DMS 273 treated with DMSO at 0.1 percent for 48 hours (cell line): ENCODE measurements around the gene CDK6.

Experiments used
- DNase-seq: peaks from one replicate; lab custom pipeline; 2025; lab: John Stamatoyannopoulos, UW

The CDK6 gene

DNA sequence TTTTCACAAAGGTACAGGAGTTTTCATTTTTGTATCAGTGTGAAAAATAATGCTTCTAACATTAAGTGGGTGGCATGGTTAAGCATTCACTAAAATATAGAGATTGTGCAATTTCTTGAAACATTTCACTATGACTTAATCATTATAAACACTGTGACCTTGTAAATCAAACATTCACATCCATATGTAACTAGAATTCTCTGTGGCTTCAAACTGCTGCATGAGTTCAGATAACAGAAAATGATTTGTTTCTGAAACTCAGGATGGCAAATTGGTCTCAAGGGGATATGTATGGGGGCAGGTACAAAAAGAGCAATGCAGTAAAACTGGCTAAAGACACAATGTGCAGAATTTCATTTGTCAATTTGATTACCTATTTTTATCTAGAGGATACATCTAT, 250.0 kb downstream of the CDK6 start:
- DNase-seq, result no peak

DNA sequence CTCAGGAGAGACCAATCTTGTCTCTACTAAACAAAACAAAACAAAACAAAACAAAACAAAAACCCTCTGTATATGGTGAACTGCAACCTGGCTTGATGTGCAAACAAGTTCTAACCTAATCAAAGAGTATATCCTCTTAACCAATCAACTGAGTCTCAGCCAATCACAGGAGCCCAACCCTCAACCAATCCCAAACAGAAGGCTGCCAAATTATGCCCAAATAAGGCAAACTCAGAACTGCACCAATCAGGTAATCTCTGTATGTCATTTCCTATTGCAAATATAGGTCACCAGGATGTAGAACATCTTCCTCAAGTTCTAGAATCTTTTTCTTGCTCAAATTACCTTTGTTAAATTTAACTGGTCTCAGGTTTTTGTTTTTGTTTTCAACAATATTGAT, 251.4 kb downstream of the CDK6 start:
- DNase-seq, result no peak

DNA sequence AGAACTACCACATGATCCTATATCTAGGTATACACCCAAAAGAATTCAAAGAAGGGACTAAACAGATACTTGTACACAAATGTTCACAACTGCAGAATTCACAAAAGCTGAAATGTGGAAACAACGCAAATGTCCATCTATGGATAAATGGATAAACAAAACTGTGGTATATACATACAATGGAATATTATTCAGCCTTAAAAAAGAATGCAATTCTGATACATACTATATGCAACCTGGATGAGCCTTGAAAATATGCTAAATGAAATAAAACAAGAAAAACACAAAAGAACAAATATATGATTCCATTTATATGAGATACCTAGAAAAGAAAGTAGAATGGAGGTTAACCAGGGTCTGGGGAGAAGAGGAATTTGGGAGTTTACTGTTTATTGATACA, 253.4 kb downstream of the CDK6 start:
- no peak for DNase-seq

DNA sequence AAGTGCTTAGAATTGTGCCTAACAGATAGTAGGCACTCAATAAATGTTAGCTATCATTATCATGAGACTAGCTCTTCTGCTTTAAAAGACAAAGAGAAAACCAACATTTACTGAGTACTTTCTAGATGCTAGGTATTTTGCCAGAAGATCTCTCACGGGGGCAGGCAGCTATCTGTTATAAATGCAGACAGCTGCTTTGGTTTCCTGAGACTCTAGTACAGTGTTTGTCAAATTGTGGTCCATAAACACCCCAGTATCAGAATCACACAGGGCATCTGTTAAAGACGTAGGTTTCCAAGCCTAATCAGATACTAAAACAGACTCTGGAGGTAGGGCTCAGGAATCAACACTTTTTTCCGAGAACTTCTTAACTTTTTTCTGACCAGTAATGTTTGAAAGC, 260.1 kb downstream of the CDK6 start:
- DNase-seq, result no peak

DNA sequence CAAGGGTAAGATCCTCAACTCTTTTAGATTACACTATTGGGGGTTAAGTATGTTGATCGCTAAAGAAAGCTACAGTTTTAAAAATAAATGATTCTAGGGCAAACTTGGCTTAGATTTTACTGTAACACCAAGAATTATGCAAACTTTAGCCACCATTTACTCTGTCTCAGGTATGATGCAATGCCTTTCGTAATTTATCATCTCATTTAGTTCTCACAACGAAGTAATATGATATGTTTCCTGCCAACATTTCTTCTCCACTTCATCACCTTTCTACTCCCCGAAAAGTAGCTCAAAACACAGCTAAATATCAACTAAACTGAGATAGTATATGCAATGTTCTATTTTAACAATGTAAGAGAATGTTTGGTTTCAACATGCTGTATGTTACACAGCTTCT, 267.2 kb downstream of the CDK6 start:
- DNase-seq, result no peak

DNA sequence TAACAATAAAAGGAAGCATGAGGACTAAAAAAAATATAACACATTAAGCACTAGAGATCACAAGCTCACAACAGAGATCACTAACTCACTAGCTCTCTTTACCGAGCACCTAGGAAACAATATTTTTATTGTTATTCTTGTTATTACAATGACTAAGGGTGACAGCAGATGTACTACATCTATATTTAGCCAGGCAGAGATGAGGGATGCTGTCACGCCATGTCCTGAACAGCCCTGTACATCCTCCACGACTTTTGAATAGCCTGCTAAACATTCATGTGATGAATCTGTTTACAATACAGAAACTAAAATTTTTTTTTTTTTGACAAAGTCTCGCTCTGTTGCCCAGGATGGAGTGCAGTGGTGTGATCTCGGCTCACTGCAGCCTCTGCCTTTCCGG, 268.9 kb downstream of the CDK6 start:
- no peak for DNase-seq

DNA sequence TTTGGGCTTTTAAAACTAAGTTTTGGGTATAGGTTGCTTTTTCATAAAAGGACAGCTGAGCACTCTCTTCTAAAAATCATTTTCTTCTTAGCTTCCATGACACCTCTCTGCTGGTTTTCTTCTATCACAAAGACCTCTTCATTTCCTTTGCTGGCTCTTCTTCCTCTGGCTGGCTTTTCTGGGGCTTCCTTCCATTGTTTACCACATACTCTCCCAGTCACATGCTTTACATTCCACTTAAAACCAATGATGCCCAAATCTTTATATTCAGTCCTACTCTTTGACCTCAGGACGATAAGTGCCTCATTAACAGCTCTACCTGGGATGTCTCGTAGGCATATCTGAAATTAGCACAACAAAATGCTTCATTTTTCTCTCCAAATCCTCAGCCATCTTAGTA, 273.0 kb downstream of the CDK6 start:
- DNase-seq, result no peak

DNA sequence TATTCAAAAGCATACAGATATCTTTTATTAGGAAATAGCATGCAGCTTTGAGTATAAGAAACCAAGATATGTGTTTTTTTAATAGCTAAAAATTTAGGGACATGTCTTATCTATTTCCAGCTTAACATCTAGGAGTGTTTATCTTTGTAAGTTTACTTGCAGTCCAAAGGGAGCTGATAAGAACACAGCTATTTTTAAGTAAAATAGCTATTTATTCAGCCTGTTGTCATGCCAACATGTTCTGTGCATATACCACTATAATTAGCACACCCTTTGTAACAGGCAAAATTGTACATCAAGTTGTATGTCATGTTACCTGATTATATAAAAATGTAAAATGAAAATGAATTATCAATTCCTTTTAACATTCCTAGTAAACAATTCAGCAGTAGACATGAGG, 275.8 kb downstream of the CDK6 start:
- no peak for DNase-seq

DNA sequence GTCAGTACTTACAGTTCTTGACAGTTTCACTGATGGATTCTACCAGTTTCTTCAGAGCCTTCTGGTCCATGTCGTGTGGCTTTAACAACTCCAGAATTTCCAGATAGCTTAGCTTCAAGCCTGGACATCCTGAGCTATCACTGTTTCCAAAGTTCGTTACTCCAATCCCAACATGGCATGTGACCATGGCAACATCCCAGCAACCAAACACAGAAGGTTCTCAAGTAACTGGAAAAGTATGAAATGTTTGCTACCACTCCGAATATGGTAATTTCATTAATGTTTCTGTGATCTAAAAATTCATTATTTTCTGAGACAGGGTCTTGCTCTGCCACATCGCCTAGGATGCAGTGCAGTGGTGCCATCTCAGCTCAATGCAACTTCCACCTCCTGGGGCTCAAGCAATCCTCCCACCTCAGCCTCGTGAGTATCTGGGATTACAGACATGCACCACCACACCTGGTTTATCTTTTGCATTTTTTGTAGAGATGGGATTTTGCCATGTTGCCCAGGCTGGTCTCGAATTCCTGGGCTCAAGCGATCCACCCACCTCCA, 278.5 kb downstream of the CDK6 start:
- no peak for DNase-seq

DNA sequence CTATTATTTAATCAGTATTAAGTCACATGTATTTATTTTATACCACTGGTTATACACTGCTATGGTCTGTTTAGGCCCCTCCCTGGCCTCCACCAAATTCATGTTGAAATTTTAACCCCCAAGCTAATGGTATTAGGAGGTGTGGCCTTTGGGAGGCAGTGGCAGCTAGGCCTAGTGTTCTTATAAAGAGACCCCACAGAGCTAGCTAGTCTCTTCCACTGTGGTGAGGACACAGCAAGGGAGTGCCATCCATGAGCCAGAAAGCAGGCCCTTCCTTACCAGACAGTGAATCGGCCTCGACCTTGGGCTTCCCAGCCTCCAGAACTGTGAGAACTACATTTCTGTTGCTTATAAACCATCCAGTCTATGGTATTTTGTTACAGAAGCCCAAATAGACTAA, 279.1 kb downstream of the CDK6 start:
- no peak for DNase-seq
